Stimulated activated CD8-positive, alpha-beta memory T cell treated with anti-CD3 and anti-CD28 coated beads, Interleukin-2, amount 100 ng/mL, for 1 hour (primary cell): ENCODE measurements around the gene DDIT3.
"Not testable (repeated sequence)": the region's sequence is repeated elsewhere in the genome, so short reads cannot be mapped to it uniquely, and the experiment has no call there.

Experiments used
- DNase-seq, 2 donors: peaks; one replicate each; pipeline ENCODE4 v3.0.0-alpha.2; 2020; ENCODE audit warnings: low read depth in 2 of 2

Gene DDIT3

GRCh38 chr12:57525615-57526383 is 5.5 kb upstream of the DDIT3 start:
- DNase-seq = no peak

- DNase-seq = no peak
Measured at GRCh38 chr12:57524814-57525614, 4.7 kb upstream of the DDIT3 start.

- DNase-seq = no peak
Measured at GRCh38 chr12:57523706-57524614, 3.6 kb upstream of the DDIT3 start.

- DNase-seq = peak in 1 of 2 donors; percentile 33
Measured at GRCh38 chr12:57522887-57523705, 2.8 kb upstream of the DDIT3 start.

- DNase-seq = peak; percentile 77 to 82
Measured at GRCh38 chr12:57522011-57522886, 1.9 kb upstream of the DDIT3 start, which contains the start of gene MBD6. Gene MBD6 (plus strand): TSS chr12:57522824. CDS start chr12:57524304, 1,480 bp downstream.

GRCh38 chr12:57521525-57522010 is 1.3 kb upstream of the DDIT3 start:
- no peak for DNase-seq

GRCh38 chr12:57519796-57520052 is 590 bp downstream of the DDIT3 start:
- no peak for DNase-seq

GRCh38 chr12:57518920-57519795 is 1.2 kb downstream of the DDIT3 start:
- no peak for DNase-seq

- DNase-seq = no peak
Measured at GRCh38 chr12:57518176-57518919, 2.0 kb downstream of the DDIT3 start.

- not testable (repeated sequence) for DNase-seq
Measured at GRCh38 chr12:57517718-57518117, 2.6 kb downstream of the DDIT3 start.

GRCh38 chr12:57517187-57517586 is 3.1 kb downstream of the DDIT3 start:
- no peak for DNase-seq

GRCh38 chr12:57516617-57517153 is 3.6 kb downstream of the DDIT3 start:
- no peak for DNase-seq

- DNase-seq = no peak
Measured at GRCh38 chr12:57515934-57516541, 4.3 kb downstream of the DDIT3 start.

GRCh38 chr12:57515408-57515933 is 4.8 kb downstream of the DDIT3 start:
- no peak for DNase-seq

- DNase-seq = no peak
Measured at GRCh38 chr12:57514720-57515407, 5.5 kb downstream of the DDIT3 start.

GRCh38 chr12:57514246-57514645 is 6.1 kb downstream of the DDIT3 start:
- DNase-seq = not testable (repeated sequence)

GRCh38 chr12:57513677-57514076 is 6.6 kb downstream of the DDIT3 start:
- DNase-seq = not testable (repeated sequence)
